C4-2B (cell line): ENCODE data around the gene SPATS1.

Experiments
- CTCF ChIP-seq: fragments of 450-650 bp; conservative IDR thresholded peaks from 2 replicates; pipeline ENCODE4 v1.5.1; 2017; ENCODE audit warnings: mild to moderate bottlenecking
- ZFX ChIP-seq: fragments of 450-650 bp; IDR thresholded peaks from 2 replicates; pipeline ENCODE4 v1.6.1; 2017

DNA sequence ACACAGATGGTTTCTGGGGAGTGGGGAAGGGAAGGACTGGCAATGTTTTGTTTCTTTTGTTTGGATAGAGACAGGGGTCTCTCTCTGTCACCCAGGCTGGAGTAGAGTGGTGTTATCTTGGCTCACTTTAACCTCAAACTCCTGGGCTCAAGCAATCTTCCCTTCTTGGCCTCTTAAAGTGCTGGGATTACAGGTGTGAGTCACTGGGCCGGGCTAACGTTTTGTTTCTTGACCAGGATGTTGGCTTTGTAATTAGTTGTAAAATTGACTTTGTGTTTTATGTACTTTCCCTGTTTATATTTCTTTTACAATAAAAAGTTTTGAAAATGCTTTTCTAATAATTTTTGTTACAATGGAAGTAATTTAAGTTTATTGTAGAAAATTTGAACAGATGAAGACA, 10.9 kb downstream of the SPATS1 start:
- TF ChIP-seq CTCF (no peak), ZFX (no peak)
